Measurements from ENCODE around the gene BLOC1S3. TPM values are rescaled to one million over a fixed set of nuclear protein-coding genes. Genes with fewer than 3 reads are reported as not detected.

Gene BLOC1S3
- total RNA-seq, 2 donors from 2014 or later, result 10.4 to 15.9 TPM

DNA sequence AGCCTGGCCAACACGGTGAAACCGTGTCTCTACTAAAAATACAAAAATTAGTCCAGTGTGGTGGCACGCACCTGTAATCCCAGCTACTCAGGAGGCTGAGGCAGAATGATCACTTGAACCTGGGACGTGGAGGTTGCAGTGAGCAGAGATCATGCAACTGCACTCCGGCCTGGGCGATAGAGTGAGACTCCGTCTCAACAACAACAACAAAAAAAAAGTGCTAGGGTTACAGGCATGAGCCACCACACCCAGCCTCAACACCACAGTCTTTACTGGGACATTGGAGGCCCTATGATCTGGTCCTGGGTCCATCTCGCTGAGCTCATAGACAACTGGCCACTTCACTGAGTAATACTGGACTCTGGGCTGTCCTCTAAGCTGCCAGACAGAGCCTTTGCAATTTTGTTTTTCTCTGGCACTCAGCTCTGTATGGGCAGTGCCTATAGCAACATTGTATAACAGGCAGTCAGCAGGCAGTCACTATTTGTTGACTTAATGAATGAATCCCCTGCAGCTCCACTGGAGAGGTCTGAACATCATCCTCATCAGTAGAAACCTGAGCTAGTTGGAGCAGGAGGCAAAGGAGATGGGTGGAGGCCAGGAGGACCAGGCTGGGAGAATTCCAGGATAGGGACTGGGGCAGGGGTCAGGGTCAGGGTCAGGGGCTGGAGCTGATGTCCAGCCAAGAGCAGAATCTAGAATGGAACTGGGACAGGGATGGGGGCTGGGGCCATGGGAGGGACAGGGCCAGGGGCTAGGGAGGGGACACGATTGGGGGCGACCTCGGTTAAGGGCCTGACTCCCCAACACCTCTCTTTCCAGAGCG lies 8.1 kb downstream of the BLOC1S3 start:
- H3K4me3 ChIP-seq, result no peak overlapping the region
- no peaks in the 10 kb centered on the region for H3K4me1 ChIP-seq
- H3K36me3 ChIP-seq, result no peaks in the 10 kb centered on the region
- intact Hi-C loops (cut with DNase I), result no loop called here
- no peaks in the 10 kb centered on the region for H3K9me3 ChIP-seq
- no peak for DNase-seq
- no peak overlapping the region for H3K27ac ChIP-seq
- no peaks in the 10 kb centered on the region for H3K27me3 ChIP-seq
- TF ChIP-seq, protein P1, sequence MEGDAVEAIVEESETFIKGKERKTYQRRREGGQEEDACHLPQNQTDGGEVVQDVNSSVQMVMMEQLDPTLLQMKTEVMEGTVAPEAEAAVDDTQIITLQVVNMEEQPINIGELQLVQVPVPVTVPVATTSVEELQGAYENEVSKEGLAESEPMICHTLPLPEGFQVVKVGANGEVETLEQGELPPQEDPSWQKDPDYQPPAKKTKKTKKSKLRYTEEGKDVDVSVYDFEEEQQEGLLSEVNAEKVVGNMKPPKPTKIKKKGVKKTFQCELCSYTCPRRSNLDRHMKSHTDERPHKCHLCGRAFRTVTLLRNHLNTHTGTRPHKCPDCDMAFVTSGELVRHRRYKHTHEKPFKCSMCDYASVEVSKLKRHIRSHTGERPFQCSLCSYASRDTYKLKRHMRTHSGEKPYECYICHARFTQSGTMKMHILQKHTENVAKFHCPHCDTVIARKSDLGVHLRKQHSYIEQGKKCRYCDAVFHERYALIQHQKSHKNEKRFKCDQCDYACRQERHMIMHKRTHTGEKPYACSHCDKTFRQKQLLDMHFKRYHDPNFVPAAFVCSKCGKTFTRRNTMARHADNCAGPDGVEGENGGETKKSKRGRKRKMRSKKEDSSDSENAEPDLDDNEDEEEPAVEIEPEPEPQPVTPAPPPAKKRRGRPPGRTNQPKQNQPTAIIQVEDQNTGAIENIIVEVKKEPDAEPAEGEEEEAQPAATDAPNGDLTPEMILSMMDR (IDR thresholded peaks at IDR 0.05), result no peak
- H3K9ac ChIP-seq (ENCODE audit: low read depth in 2 of 2, low read length in 2 of 2), result no peak overlapping the region

DNA sequence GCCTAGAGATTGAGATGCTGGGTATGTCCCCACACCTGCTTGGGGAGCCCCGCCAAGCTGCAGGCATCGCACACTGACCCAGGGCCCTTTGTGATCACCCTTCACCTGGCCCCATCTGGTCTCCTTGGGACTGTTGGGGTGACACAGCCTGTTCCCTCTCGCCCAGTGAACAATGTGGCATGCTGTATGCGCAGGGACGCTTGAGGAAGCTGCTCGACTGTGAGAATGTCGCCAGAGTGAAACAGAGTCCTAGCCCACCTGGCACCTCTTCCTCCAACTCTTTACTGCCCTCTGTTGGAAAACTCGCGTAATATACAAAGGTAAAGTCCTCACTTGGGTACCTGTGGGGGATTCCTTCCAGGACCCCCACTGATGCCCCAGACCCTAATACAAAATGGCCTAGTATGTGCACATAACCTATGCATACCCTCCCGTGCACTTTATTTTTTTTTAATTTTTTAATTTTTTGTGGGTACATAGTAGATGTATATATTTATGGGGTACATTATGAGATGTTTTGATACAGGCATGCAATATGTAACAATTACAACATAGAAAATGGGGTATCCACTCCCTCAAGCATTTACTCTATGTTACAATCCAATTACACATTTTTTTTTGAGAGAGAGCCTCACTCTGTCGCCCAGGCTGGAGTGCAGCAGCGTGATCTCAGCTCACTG lies 9.0 kb downstream of the BLOC1S3 start:
- no peaks in the 10 kb centered on the region for H3K4me1 ChIP-seq
- DNase-seq, result no peak

DNA sequence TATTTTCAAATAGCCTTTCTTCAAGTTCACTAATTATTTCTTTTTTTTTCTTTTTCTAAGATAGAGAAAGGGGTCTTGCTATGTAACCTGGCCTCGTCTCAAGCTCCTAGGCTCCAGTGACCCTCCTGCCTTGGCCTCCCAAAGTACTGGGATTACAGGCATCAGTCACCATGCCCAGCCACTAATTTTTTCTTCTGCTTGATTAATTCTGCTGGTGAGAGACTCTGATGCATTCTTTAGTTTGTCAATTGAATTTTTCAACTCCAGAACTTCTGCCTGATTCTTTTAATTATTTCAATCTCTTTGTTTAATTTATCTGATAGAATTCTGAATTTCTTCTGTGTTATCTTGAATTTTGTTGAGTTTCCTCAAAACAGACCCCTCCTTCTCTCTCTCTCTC lies 11.4 kb downstream of the BLOC1S3 start:
- Histone ChIP-seq H3K4me3 (no peak overlapping the region), H3K27me3 (no peaks in the 10 kb centered on the region), H3K9me3 (no peaks in the 10 kb centered on the region), H3K9ac (ENCODE audit: low read depth in 2 of 2, low read length in 2 of 2) (no peak overlapping the region), H3K27ac (no peak overlapping the region), H3K36me3 (no peaks in the 10 kb centered on the region), H3K4me1 (no peaks in the 10 kb centered on the region)
- TF ChIP-seq, protein P1 (IDR thresholded peaks at IDR 0.05), result no peak
- DNase-seq, result no peak
- intact Hi-C loops (cut with DNase I), result no loop called here

More for the DNA sequence above, 9.0 kb downstream of the BLOC1S3 start:
- Histone ChIP-seq H3K9me3 (no peaks in the 10 kb centered on the region), H3K27me3 (no peaks in the 10 kb centered on the region), H3K4me3 (no peak overlapping the region), H3K27ac (no peak overlapping the region), H3K9ac (ENCODE audit: low read depth in 2 of 2, low read length in 2 of 2) (no peak overlapping the region), H3K36me3 (no peaks in the 10 kb centered on the region)
- TF ChIP-seq, protein P1 (IDR thresholded peaks at IDR 0.05), result peak; percentile 50
- intact Hi-C loops (cut with DNase I), result no loop called here

DNA sequence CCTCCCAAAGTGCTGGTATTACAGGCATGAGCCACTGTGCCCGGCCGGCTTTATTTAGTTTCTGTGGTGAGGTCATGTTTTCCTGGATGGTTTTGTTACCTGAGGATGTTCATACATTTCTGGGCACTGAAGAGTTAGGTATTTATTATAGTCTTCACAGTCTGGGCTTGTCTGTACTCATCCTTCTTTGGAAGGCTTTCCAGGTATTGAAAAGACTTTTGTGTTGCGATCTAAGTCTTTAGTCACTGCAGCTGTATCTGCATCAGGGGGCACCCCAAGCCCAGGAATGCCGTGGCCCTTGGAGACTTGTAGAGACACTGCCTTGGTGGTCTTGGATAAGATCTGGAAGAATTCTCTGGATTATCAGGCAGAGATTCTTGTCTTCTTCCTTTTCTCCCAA lies 12.8 kb downstream of the BLOC1S3 start:
- Histone ChIP-seq H3K9ac (ENCODE audit: low read depth in 2 of 2, low read length in 2 of 2) (no peak overlapping the region), H3K4me1 (no peaks in the 10 kb centered on the region), H3K4me3 (no peak overlapping the region), H3K36me3 (no peaks in the 10 kb centered on the region), H3K27me3 (no peaks in the 10 kb centered on the region), H3K9me3 (no peaks in the 10 kb centered on the region), H3K27ac (no peak overlapping the region)
- TF ChIP-seq, protein P1 (IDR thresholded peaks at IDR 0.05), result no peak
- no peak for DNase-seq
- intact Hi-C loops (cut with DNase I), result no loop called here

DNA sequence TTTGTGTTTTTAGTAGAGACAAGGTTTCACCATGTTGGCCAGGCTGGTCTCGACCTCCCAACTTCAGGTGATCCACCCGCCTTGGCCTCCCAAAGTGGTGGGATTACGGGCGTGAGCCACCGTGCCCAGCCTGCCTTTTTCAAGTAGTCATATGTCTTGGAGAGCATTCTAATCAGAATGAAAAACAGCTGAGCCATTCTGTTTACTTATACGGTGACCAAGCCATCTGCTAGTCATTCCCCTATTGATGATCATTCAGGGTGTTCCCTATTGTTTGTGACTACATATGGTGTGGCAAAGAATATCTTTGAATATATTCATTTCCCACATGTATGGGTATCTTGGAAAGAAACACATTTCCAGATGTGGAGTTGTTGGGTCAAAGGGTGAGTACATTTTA lies 17.2 kb downstream of the BLOC1S3 start:
- DNase-seq, result no peak
- H3K27ac ChIP-seq, result no peak overlapping the region
- H3K9ac ChIP-seq (ENCODE audit: low read depth in 2 of 2, low read length in 2 of 2), result no peak overlapping the region
- intact Hi-C loops (cut with DNase I), result no loop called here
- no peaks in the 10 kb centered on the region for H3K9me3 ChIP-seq
- no peaks in the 10 kb centered on the region for H3K27me3 ChIP-seq
- H3K4me1 ChIP-seq, result no peaks in the 10 kb centered on the region
- H3K36me3 ChIP-seq, result no peaks in the 10 kb centered on the region
- no peak overlapping the region for H3K4me3 ChIP-seq
- TF ChIP-seq, protein P1 (IDR thresholded peaks at IDR 0.05), result no peak

All from colonic mucosa (tissue), 4 donors.